NT2/D1 (cell line): ENCODE data around the gene MAPK13.

ENCODE experiments used
- DNase-seq: peaks from one replicate; pipeline ENCODE4 v3.0.0-alpha.2; 2011; ENCODE audit warnings: low read depth, low spot score
- H3K27me3 ChIP-seq: 2 replicates; pipeline ENCODE4 v1.6.0; 2011; ENCODE audit warnings: mild to moderate bottlenecking; ENCODE audit not compliant: insufficient read length, insufficient read depth
- H3K36me3 ChIP-seq: 2 replicates; pipeline ENCODE4 v1.6.1; 2011; ENCODE audit warnings: mild to moderate bottlenecking, low read length, mixed read lengths; ENCODE audit not compliant: insufficient read depth, insufficient read length
- H3K4me1 ChIP-seq: 2 replicates; pipeline ENCODE4 v1.5.1; 2011; ENCODE audit not compliant: insufficient read depth, insufficient read length
- H3K4me3 ChIP-seq: 2 replicates; pipeline ENCODE4 v1.5.1; 2011; ENCODE audit warnings: low read depth; ENCODE audit not compliant: insufficient read length
- H3K9ac ChIP-seq: 2 replicates; pipeline ENCODE4 v1.6.0; 2011; ENCODE audit warnings: low read depth; ENCODE audit not compliant: insufficient read length
- H3K9me3 ChIP-seq: 2 replicates; pipeline ENCODE4 v1.5.1; 2011; ENCODE audit warnings: mild to moderate bottlenecking, low read length; ENCODE audit not compliant: insufficient read depth
- SUZ12 ChIP-seq: IDR thresholded peaks from 2 replicates; pipeline ENCODE4 v1.6.1; 2011; ENCODE audit not compliant: insufficient read length, insufficient read depth; ENCODE audit errors: extremely low read depth
- YY1 ChIP-seq: IDR thresholded peaks from 2 replicates; pipeline ENCODE4 v1.6.1; 2011; ENCODE audit not compliant: insufficient read length, insufficient read depth
- ZNF274 ChIP-seq: IDR thresholded peaks from 2 replicates; pipeline ENCODE4 v1.6.1; 2011; ENCODE audit warnings: mild to moderate bottlenecking, low read depth, low read length

The MAPK13 gene

GRCh38 chr6:36095497-36096391 lies 34.6 kb upstream of the MAPK13 start:
- no peak overlapping the region for H3K9ac ChIP-seq
- no peaks in the 10 kb centered on the region for H3K9me3 ChIP-seq
- H3K4me1 ChIP-seq = no peaks in the 10 kb centered on the region
- no peaks in the 10 kb centered on the region for H3K27me3 ChIP-seq
- H3K36me3 ChIP-seq = peaks cover 38% of the 10 kb centered on the region
- no peak for DNase-seq
- TF ChIP-seq SUZ12 (no peak), YY1 (no peak), ZNF274 (no peak)
- H3K4me3 ChIP-seq = no peak overlapping the region

GRCh38 chr6:36098253-36098919 lies 31.9 kb upstream of the MAPK13 start:
- Histone ChIP-seq H3K4me1 (no peaks in the 10 kb centered on the region), H3K27me3 (no peaks in the 10 kb centered on the region), H3K4me3 (no peak overlapping the region), H3K36me3 (peaks cover 39% of the 10 kb centered on the region), H3K9ac (no peak overlapping the region), H3K9me3 (no peaks in the 10 kb centered on the region)
- no peak for DNase-seq
- no peak for TF ChIP-seq SUZ12
- no peak for TF ChIP-seq ZNF274
- no peak for TF ChIP-seq YY1

GRCh38 chr6:36098920-36099647 lies 31.2 kb upstream of the MAPK13 start:
- no peaks in the 10 kb centered on the region for H3K9me3 ChIP-seq
- DNase-seq = no peak
- no peak overlapping the region for H3K4me3 ChIP-seq
- peaks cover 46% of the 10 kb centered on the region for H3K36me3 ChIP-seq
- no peak overlapping the region for H3K9ac ChIP-seq
- TF ChIP-seq SUZ12 = no peak
- TF ChIP-seq ZNF274 = no peak
- no peak for TF ChIP-seq YY1
- no peaks in the 10 kb centered on the region for H3K27me3 ChIP-seq
- H3K4me1 ChIP-seq = no peaks in the 10 kb centered on the region

GRCh38 chr6:36099869-36100483 lies 30.3 kb upstream of the MAPK13 start:
- no peak overlapping the region for H3K9ac ChIP-seq

GRCh38 chr6:36101691-36102090 lies 28.6 kb upstream of the MAPK13 start:
- Histone ChIP-seq H3K4me3 (no peak overlapping the region), H3K27me3 (no peaks in the 10 kb centered on the region)
- TF ChIP-seq ZNF274 = no peak
- no peak for TF ChIP-seq YY1
- no peak for TF ChIP-seq SUZ12

More at GRCh38 chr6:36099869-36100483, 30.3 kb upstream of the MAPK13 start:
- Histone ChIP-seq H3K4me3 (no peak overlapping the region), H3K9me3 (no peaks in the 10 kb centered on the region), H3K27me3 (no peaks in the 10 kb centered on the region), H3K4me1 (no peaks in the 10 kb centered on the region), H3K36me3 (peaks cover 46% of the 10 kb centered on the region)
- no peak for DNase-seq
- TF ChIP-seq SUZ12 = no peak
- TF ChIP-seq YY1 = no peak
- TF ChIP-seq ZNF274 = no peak

GRCh38 chr6:36102853-36103252 lies 27.5 kb upstream of the MAPK13 start:
- DNase-seq = no peak
- no peak overlapping the region for H3K4me3 ChIP-seq
- no peaks in the 10 kb centered on the region for H3K9me3 ChIP-seq
- no peaks in the 10 kb centered on the region for H3K4me1 ChIP-seq
- H3K27me3 ChIP-seq = no peaks in the 10 kb centered on the region
- no peak overlapping the region for H3K9ac ChIP-seq
- TF ChIP-seq YY1 = no peak
- no peak for TF ChIP-seq ZNF274
- TF ChIP-seq SUZ12 = no peak
- H3K36me3 ChIP-seq = peaks cover 38% of the 10 kb centered on the region

More at GRCh38 chr6:36101691-36102090, 28.6 kb upstream of the MAPK13 start:
- DNase-seq = no peak
- Histone ChIP-seq H3K4me1 (no peaks in the 10 kb centered on the region), H3K9ac (no peak overlapping the region), H3K36me3 (peaks cover 41% of the 10 kb centered on the region), H3K9me3 (no peaks in the 10 kb centered on the region)
